BLaER1 (cell line): ENCODE results near the gene LCE7A.

ENCODE experiments used
- H3K27ac ChIP-seq: shearing (Covaris generic); formaldehyde crosslinking; 2 replicates; pipeline ENCODE4 v1.8.1; 2022
- H3K27me3 ChIP-seq: shearing (Covaris generic); formaldehyde crosslinking; 2 replicates; pipeline ENCODE4 v1.8.1; 2022
- H3K36me3 ChIP-seq: shearing (Covaris generic); formaldehyde crosslinking; 2 replicates; pipeline ENCODE4 v1.8.1; 2022
- H3K4me1 ChIP-seq: shearing (Covaris generic); formaldehyde crosslinking; 2 replicates; pipeline ENCODE4 v1.8.1; 2022
- H3K4me2 ChIP-seq: shearing (Covaris generic); formaldehyde crosslinking; 2 replicates; pipeline ENCODE4 v1.8.1; 2022
- H3K4me3 ChIP-seq: shearing (Covaris generic); formaldehyde crosslinking; 2 replicates; pipeline ENCODE4 v1.8.1; 2022
- H3K9ac ChIP-seq: shearing (Covaris generic); formaldehyde crosslinking; 2 replicates; pipeline ENCODE4 v1.8.1; 2022
- H3K9me3 ChIP-seq: shearing (Covaris generic); formaldehyde crosslinking; 2 replicates; pipeline ENCODE4 v1.8.1; 2022
- H4K20me1 ChIP-seq: shearing (Covaris generic); formaldehyde crosslinking; 2 replicates; pipeline ENCODE4 v1.8.1; 2022
- Cebpa-rat ChIP-seq: shearing (Covaris generic); IDR thresholded peaks from 2 replicates; pipeline ENCODE4 v1.8.1; 2022

LCE7A gene

GRCh38 chr1:152859696-152860095 lies at the start of gene LCE7A:
Gene LCE7A, plus strand, starts transcription at chr1:152859996. Its CDS starts 702 bp downstream, at chr1:152860698.
- H3K9ac ChIP-seq = no peak within 1 kb of the TSS
- H3K27me3 ChIP-seq = no peaks in the 10 kb centered on the region
- no peaks in the 10 kb centered on the region for H3K9me3 ChIP-seq
- no peaks in the 10 kb centered on the region for H4K20me1 ChIP-seq
- H3K4me3 ChIP-seq = no peak within 1 kb of the TSS
- H3K27ac ChIP-seq = no peak within 1 kb of the TSS
- TF ChIP-seq Cebpa-rat = no peak
- H3K4me2 ChIP-seq = no peak within 1 kb of the TSS
- no peaks in the 10 kb centered on the region for H3K4me1 ChIP-seq
- no peaks in the 10 kb centered on the region for H3K36me3 ChIP-seq

- Histone ChIP-seq H3K4me2 (no peak overlapping the region), H3K27ac (no peak overlapping the region)
Observed at GRCh38 chr1:152811050-152811449, 48.7 kb upstream of the LCE7A start.

GRCh38 chr1:152811671-152812070 lies 48.1 kb upstream of the LCE7A start, which contains the start of gene LCE1B:
Gene LCE1B, plus strand, starts transcription at chr1:152811971. Its CDS starts 476 bp downstream, at chr1:152812447.
- Histone ChIP-seq H3K4me2 (no peak within 1 kb of the TSS), H4K20me1 (no peaks in the 10 kb centered on the region), H3K9me3 (no peaks in the 10 kb centered on the region), H3K27ac (no peak within 1 kb of the TSS), H3K9ac (no peak within 1 kb of the TSS), H3K4me3 (no peak within 1 kb of the TSS), H3K4me1 (no peaks in the 10 kb centered on the region), H3K36me3 (no peaks in the 10 kb centered on the region), H3K27me3 (no peaks in the 10 kb centered on the region)
- TF ChIP-seq Cebpa-rat = no peak

More at GRCh38 chr1:152811050-152811449, 48.7 kb upstream of the LCE7A start:
- H3K4me1 ChIP-seq = no peaks in the 10 kb centered on the region
- no peak overlapping the region for H3K9ac ChIP-seq
- TF ChIP-seq Cebpa-rat = no peak
- H3K36me3 ChIP-seq = no peaks in the 10 kb centered on the region
- H3K9me3 ChIP-seq = no peaks in the 10 kb centered on the region
- H3K4me3 ChIP-seq = no peak overlapping the region
- no peaks in the 10 kb centered on the region for H4K20me1 ChIP-seq
- H3K27me3 ChIP-seq = no peaks in the 10 kb centered on the region

GRCh38 chr1:152817309-152817708 lies 42.5 kb upstream of the LCE7A start:
- Histone ChIP-seq H3K4me3 (no peak overlapping the region), H3K9me3 (no peaks in the 10 kb centered on the region), H3K36me3 (no peaks in the 10 kb centered on the region), H3K9ac (no peak overlapping the region), H3K27ac (no peak overlapping the region), H3K4me2 (no peak overlapping the region), H4K20me1 (no peaks in the 10 kb centered on the region), H3K4me1 (peaks cover 7% of the 10 kb centered on the region; the same call in 1 of the 2 replicates), H3K27me3 (no peaks in the 10 kb centered on the region)
- no peak for TF ChIP-seq Cebpa-rat

- Histone ChIP-seq H3K4me3 (no peak overlapping the region), H3K9ac (no peak overlapping the region), H3K4me2 (no peak overlapping the region), H3K4me1 (peaks cover 7% of the 10 kb centered on the region; the same call in 1 of the 2 replicates), H4K20me1 (no peaks in the 10 kb centered on the region), H3K9me3 (no peaks in the 10 kb centered on the region), H3K36me3 (no peaks in the 10 kb centered on the region), H3K27ac (no peak overlapping the region), H3K27me3 (no peaks in the 10 kb centered on the region)
- no peak for TF ChIP-seq Cebpa-rat
Observed at GRCh38 chr1:152823294-152823693, 36.5 kb upstream of the LCE7A start.

GRCh38 chr1:152824964-152825363 lies 34.8 kb upstream of the LCE7A start:
- Histone ChIP-seq H3K4me3 (no peak overlapping the region), H3K4me1 (peaks cover 7% of the 10 kb centered on the region; the same call in 1 of the 2 replicates), H3K4me2 (no peak overlapping the region), H3K9ac (no peak overlapping the region), H3K36me3 (no peaks in the 10 kb centered on the region), H3K27me3 (no peaks in the 10 kb centered on the region), H3K9me3 (no peaks in the 10 kb centered on the region), H4K20me1 (no peaks in the 10 kb centered on the region), H3K27ac (no peak overlapping the region)
- TF ChIP-seq Cebpa-rat = no peak

- Histone ChIP-seq H3K9ac (no peak within 1 kb of the TSS), H3K4me1 (no peaks in the 10 kb centered on the region), H3K36me3 (no peaks in the 10 kb centered on the region), H3K4me3 (no peak within 1 kb of the TSS), H3K27me3 (no peaks in the 10 kb centered on the region), H3K9me3 (no peaks in the 10 kb centered on the region), H3K27ac (no peak within 1 kb of the TSS), H3K4me2 (no peak within 1 kb of the TSS), H4K20me1 (no peaks in the 10 kb centered on the region)
- TF ChIP-seq Cebpa-rat = no peak
Observed at GRCh38 chr1:152827173-152827572, 32.6 kb upstream of the LCE7A start, which contains the start of gene LCE1A. Gene LCE1A, plus strand, starts transcription at chr1:152827473. Its CDS starts 0 bp downstream, at chr1:152827473.

GRCh38 chr1:152836870-152837269 lies 22.9 kb upstream of the LCE7A start:
- Histone ChIP-seq H3K4me2 (no peak overlapping the region), H4K20me1 (no peaks in the 10 kb centered on the region), H3K27me3 (no peaks in the 10 kb centered on the region), H3K27ac (no peak overlapping the region), H3K4me3 (no peak overlapping the region), H3K9ac (no peak overlapping the region), H3K9me3 (no peaks in the 10 kb centered on the region), H3K4me1 (no peaks in the 10 kb centered on the region), H3K36me3 (no peaks in the 10 kb centered on the region)
- no peak for TF ChIP-seq Cebpa-rat

- no peak for TF ChIP-seq Cebpa-rat
- Histone ChIP-seq H3K4me2 (no peak within 1 kb of the TSS), H3K9me3 (no peaks in the 10 kb centered on the region)
Observed at GRCh38 chr1:152842556-152842955, 17.2 kb upstream of the LCE7A start, which contains the start of gene LCE6A. Gene LCE6A, plus strand, starts transcription at chr1:152842856. Its CDS starts 665 bp downstream, at chr1:152843521.

GRCh38 chr1:152855661-152856060 lies 4.1 kb upstream of the LCE7A start:
- Histone ChIP-seq H3K27ac (no peak overlapping the region), H3K9ac (no peak overlapping the region), H3K27me3 (no peaks in the 10 kb centered on the region), H3K4me3 (no peak overlapping the region), H3K4me1 (no peaks in the 10 kb centered on the region), H3K9me3 (no peaks in the 10 kb centered on the region), H4K20me1 (no peaks in the 10 kb centered on the region), H3K4me2 (no peak overlapping the region), H3K36me3 (no peaks in the 10 kb centered on the region)
- TF ChIP-seq Cebpa-rat = no peak

More at GRCh38 chr1:152842556-152842955, 17.2 kb upstream of the LCE7A start, which contains the start of gene LCE6A:
- no peaks in the 10 kb centered on the region for H3K27me3 ChIP-seq
- H3K4me1 ChIP-seq = no peaks in the 10 kb centered on the region
- H3K27ac ChIP-seq = no peak within 1 kb of the TSS
- H4K20me1 ChIP-seq = no peaks in the 10 kb centered on the region
- no peak within 1 kb of the TSS for H3K4me3 ChIP-seq
- H3K36me3 ChIP-seq = no peaks in the 10 kb centered on the region
- H3K9ac ChIP-seq = no peak within 1 kb of the TSS

GRCh38 chr1:152858062-152858461 lies 1.7 kb upstream of the LCE7A start:
- H3K27ac ChIP-seq = no peak overlapping the region
- H3K9me3 ChIP-seq = no peaks in the 10 kb centered on the region
- no peak overlapping the region for H3K9ac ChIP-seq
- H3K27me3 ChIP-seq = no peaks in the 10 kb centered on the region
- TF ChIP-seq Cebpa-rat = no peak
- H3K36me3 ChIP-seq = no peaks in the 10 kb centered on the region
- no peaks in the 10 kb centered on the region for H3K4me1 ChIP-seq
- H3K4me2 ChIP-seq = no peak overlapping the region
- no peaks in the 10 kb centered on the region for H4K20me1 ChIP-seq
- no peak overlapping the region for H3K4me3 ChIP-seq
